ENCODE data around the gene TP73.

- TF ChIP-seq POLR2A (IDR thresholded peaks at IDR 0.05) (no peak), CTCF (IDR thresholded peaks at IDR 0.05) (no peak), POLR2AphosphoS5 (IDR thresholded peaks at IDR 0.05) (no peak)
Measured at GRCh38 chr1:3743421-3743820, 91.1 kb downstream of the TP73 start.

Measured in breast epithelium (tissue), 3 donors.